ENCODE results near the gene CCDC12. TPM values are rescaled to one million over a fixed set of nuclear protein-coding genes. Genes with fewer than 3 reads are reported as not detected.

CCDC12 gene
- total RNA-seq, 1 experiment from 2014 or later = 46.5 TPM

GRCh38 chr3:46910166-46910760 is 66.3 kb downstream of the CCDC12 start:
- Histone ChIP-seq H3K36me3 (ENCODE audit: control insufficient read depth in 1 of 2, insufficient read depth in 2 of 2, low read length in 2 of 2) (no peaks in the 10 kb centered on the region), H3K4me2 (ENCODE audit: low read length) (no peak overlapping the region), H4K20me1 (ENCODE audit: insufficient read depth) (no peaks in the 10 kb centered on the region), H3K4me3 (replicated peaks in 1 of 2; ENCODE audit: low read depth in 1 of 2, low read length in 2 of 2) (no peak overlapping the region), H2AFZ (ENCODE audit: low read depth, low read length, poor library complexity, severe bottlenecking) (no peak overlapping the region), H3K79me2 (ENCODE audit: insufficient read depth, low read length) (no peaks in the 10 kb centered on the region), H3K4me1 (ENCODE audit: control insufficient read depth in 1 of 2, insufficient read depth in 2 of 2, low read length in 2 of 2) (peaks cover 3 to 17% of the 10 kb centered on the region in 2 experiments; a peak in 3 of 4 replicates), H3K27me3 (ENCODE audit: insufficient read depth, low read length) (no peaks in the 10 kb centered on the region), H3K9me3 (ENCODE audit: control insufficient read depth in 1 of 2, insufficient read depth in 1 of 2, low read depth in 1 of 2, low read length in 2 of 2) (no peaks in the 10 kb centered on the region), H3K9ac (ENCODE audit: low read length) (no peak overlapping the region), H3K27ac (ENCODE audit: low read depth, low read length) (no peak overlapping the region), H3K9me2 (ENCODE audit: insufficient read depth) (no peaks in the 10 kb centered on the region)
- ATAC-seq (no peak), DNase-seq (ENCODE audit: low read depth, low spot score) (no peak)
- POLR2A ChIA-PET = no interaction called here
- no peak for TF ChIP-seq ATF3 (IDR thresholded peaks at IDR 0.05)
- no peak for TF ChIP-seq ZBTB33 (IDR thresholded peaks at IDR 0.05; ENCODE audit: extremely low read depth, insufficient replicate concordance, low read length)
- TF ChIP-seq CTCF (IDR thresholded peaks at IDR 0.05 in 2 of 3, conservative IDR thresholded peaks at IDR 0.05 in 1 of 3; ENCODE audit: borderline replicate concordance in 1 of 3, insufficient read depth in 1 of 3, low read depth in 2 of 3, low read length in 2 of 3) = no peak
- no peak for TF ChIP-seq SP1 (IDR thresholded peaks at IDR 0.05; ENCODE audit: low read depth)
- TF ChIP-seq RAD21 (IDR thresholded peaks at IDR 0.05; ENCODE audit: low read depth) = no peak
- TF ChIP-seq ZNF274 (IDR thresholded peaks at IDR 0.05; ENCODE audit: low read depth, low read length) = no peak
- TF ChIP-seq JUND (IDR thresholded peaks at IDR 0.05) = no peak
- no peak for TF ChIP-seq YY1 (IDR thresholded peaks at IDR 0.05; ENCODE audit: extremely low read depth, insufficient replicate concordance, low read depth, low read length)
- no peak for TF ChIP-seq POLR2A (IDR thresholded peaks at IDR 0.05; ENCODE audit: borderline replicate concordance, extremely low read depth, insufficient read depth, insufficient read length)
- no peak for TF ChIP-seq EZH2phosphoT487 (IDR thresholded peaks at IDR 0.05; ENCODE audit: borderline replicate concordance)
- no peak for TF ChIP-seq REST (IDR thresholded peaks at IDR 0.05; ENCODE audit: low read depth)
- TF ChIP-seq SIN3A (IDR thresholded peaks at IDR 0.05; ENCODE audit: low read depth) = no peak
- no peak for TF ChIP-seq ZFX (IDR thresholded peaks at IDR 0.05)
- TF ChIP-seq TCF7L2 (IDR thresholded peaks at IDR 0.05; ENCODE audit: borderline replicate concordance, extremely low read depth, insufficient read depth, insufficient read length) = no peak
- no peak for TF ChIP-seq CEBPB (IDR thresholded peaks at IDR 0.05; ENCODE audit: low read depth)
- no peak for TF ChIP-seq FOSL1 (IDR thresholded peaks at IDR 0.05; ENCODE audit: low read depth)
- no peak for TF ChIP-seq POLR2AphosphoS5 (IDR thresholded peaks at IDR 0.05; ENCODE audit: low read depth, low read length)
- RAD21 ChIA-PET (ENCODE audit: low non-redundant PET in 1 of 2, low total read pairs in 2 of 2, uncharacterized antibody in 2 of 2, unreplicated experiment in 2 of 2) = interaction anchor here (0.6 to 1.0 kb wide), 2 partner anchors 204 to 421 kb away, joined by 3 read pairs; no protein-coding TSS in a partner anchor
- CTCF ChIA-PET = interaction anchor here (0.6 to 1.8 kb wide), 15 partner anchors 9 to 532 kb away, joined by 3 to 11 read pairs (median 5); no protein-coding TSS in a partner anchor
- intact Hi-C loops (cut with micrococcal nuclease) = no loop called here
- no TSS peak for BruUV-seq (replicated peaks)
